B cell (primary cell): ENCODE data around the gene ENOX1. TPM values are rescaled to one million over a fixed set of nuclear protein-coding genes. Genes with fewer than 3 reads are reported as not detected.
"Not testable (repeated sequence)": the region's sequence is repeated elsewhere in the genome, so short reads cannot be mapped to it uniquely, and the experiment has no call there.

Source experiments
- ATAC-seq: fragments of 200-7000 bp; cut with Tn5 transposase; one replicate; pipeline ENCODE4 v1.10.0; 2021; ENCODE audit warnings: low read depth, mild to moderate bottlenecking, moderate number of reproducible peaks, moderate library complexity
- CTCF ChIA-PET: fragments of 350-600 bp; sonication (Branson Sonifier 250); formaldehyde crosslinking; loops from one replicate; lab custom pipeline; 2021; ENCODE audit warnings: antibody characterized with exemption, inconsistent platforms; lab: Charles Lee
- POLR2A ChIA-PET: fragments of 350-600 bp; sonication (Branson Sonifier 250); formaldehyde crosslinking; loops from one replicate; lab custom pipeline; 2021; ENCODE audit warnings: antibody characterized with exemption; lab: Charles Lee
- DNase-seq: peaks from one replicate; pipeline ENCODE4 v3.0.0; 2013
- H2AFZ ChIP-seq: 2 replicates; pipeline ENCODE4 v1.6.1; 2012; ENCODE audit warnings: mild to moderate bottlenecking, low read depth, low read length; ENCODE audit not compliant: insufficient read depth, poor library complexity, severe bottlenecking
- H3K27ac ChIP-seq, 2 donors: 1 replicate in 1 of 2; 2 replicates in 1 of 2; pipeline ENCODE4 v1.5.1; 2012 to 2013; ENCODE audit warnings: low read length in 2 of 2, mild to moderate bottlenecking in 2 of 2, moderate library complexity in 1 of 2
- H3K27me3 ChIP-seq, 4 experiments: fragments of 200-600 bp in 1 of 4; sonication (generic) in 1 of 4; replicated peaks in 1 of 4; 1 replicate in 2 of 4; 2 replicates in 2 of 4; pipeline versions ENCODE4 v1.6.1 to v1.7.0; 2013 to 2016; ENCODE audit warnings: low read length in 3 of 4, mild to moderate bottlenecking in 2 of 4, mixed read lengths in 1 of 4, moderate library complexity in 1 of 4; ENCODE audit not compliant: insufficient read depth in 4 of 4, control insufficient read depth in 3 of 4; ENCODE audit errors: control extremely low read depth in 1 of 4
- H3K36me3 ChIP-seq, 2 experiments: replicated peaks in 1 of 2; 1 replicate in 1 of 2; 2 replicates in 1 of 2; pipeline versions ENCODE4 v1.6.1 to v1.7.1; 2013; ENCODE audit warnings: low read length in 1 of 2; ENCODE audit not compliant: insufficient read depth in 2 of 2, control insufficient read depth in 1 of 2; ENCODE audit errors: control extremely low read depth in 1 of 2, extremely low read depth in 1 of 2
- H3K4me1 ChIP-seq, 2 donors: fragments of 200-600 bp in 1 of 2; sonication (generic) in 1 of 2; 1 replicate in 1 of 2; 2 replicates in 1 of 2; pipeline versions ENCODE4 v1.5.1 to v1.6.1; 2013 to 2017; ENCODE audit warnings: low read length in 2 of 2; ENCODE audit not compliant: control insufficient read depth in 2 of 2, insufficient read depth in 2 of 2
- H3K4me2 ChIP-seq: replicated peaks from 2 replicates; pipeline ENCODE3; 2012; ENCODE audit warnings: mild to moderate bottlenecking, low read depth, low read length; ENCODE audit not compliant: poor library complexity, severe bottlenecking
- H3K4me3 ChIP-seq, 5 experiments: fragments of 200-600 bp in 1 of 5; sonication (generic) in 1 of 5; 1 replicate in 3 of 5; 2 replicates in 2 of 5; pipeline versions ENCODE4 v1.5.1 to v1.7.0; 2011 to 2016; ENCODE audit warnings: low read length in 4 of 5, mild to moderate bottlenecking in 4 of 5, low read depth in 2 of 5, control low read depth in 1 of 5, moderate library complexity in 1 of 5; ENCODE audit not compliant: insufficient read depth in 1 of 5; ENCODE audit errors: control extremely low read depth in 1 of 5, extremely low read depth in 1 of 5
- H3K79me2 ChIP-seq: fragments of 200-600 bp; sonication (generic); one replicate; pipeline ENCODE4 v1.6.0; 2016; ENCODE audit warnings: low read length; ENCODE audit not compliant: control insufficient read depth, insufficient read depth
- H3K9ac ChIP-seq: fragments of 200-600 bp; sonication (generic); 2 replicates; pipeline ENCODE4 v1.6.1; 2017; ENCODE audit warnings: mild to moderate bottlenecking, low read length, moderate library complexity
- H3K9me3 ChIP-seq, 3 donors: one replicate each; pipeline versions ENCODE4 v1.6.1 to v1.7.1; 2013; ENCODE audit warnings: low read length in 2 of 3; ENCODE audit not compliant: control insufficient read depth in 2 of 3, insufficient read depth in 1 of 3; ENCODE audit errors: control extremely low read depth in 1 of 3
- H4K20me1 ChIP-seq: 2 replicates; pipeline ENCODE4 v1.6.0; 2012; ENCODE audit warnings: mild to moderate bottlenecking, low read length; ENCODE audit not compliant: insufficient read depth, control insufficient read depth, poor library complexity, severe bottlenecking
- H3K27ac Mint-ChIP-seq: one replicate; pipeline ENCODE4 v1.8.0; 2021; ENCODE audit warnings: mixed read lengths
- H3K27me3 Mint-ChIP-seq: one replicate; pipeline ENCODE4 v1.8.0; 2021; ENCODE audit warnings: mixed read lengths
- H3K4me1 Mint-ChIP-seq: one replicate; pipeline ENCODE4 v1.8.0; 2021; ENCODE audit warnings: mixed read lengths
- H3K4me3 Mint-ChIP-seq: one replicate; pipeline ENCODE4 v1.8.0; 2021; ENCODE audit warnings: mixed read lengths
- H3K9me3 Mint-ChIP-seq: one replicate; pipeline ENCODE4 v1.8.0; 2022; ENCODE audit warnings: mixed read lengths; ENCODE audit not compliant: insufficient read depth
- EZH2 ChIP-seq: IDR thresholded peaks from 2 replicates; pipeline ENCODE4 v1.6.1; 2012; ENCODE audit warnings: borderline replicate concordance, low read depth, mild to moderate bottlenecking, moderate library complexity, low read length; ENCODE audit not compliant: insufficient read depth, poor library complexity, severe bottlenecking
- WGBS: methylation state at CpG from one replicate; pipeline ENCODE4 v1.1.5; 2013; ENCODE audit warnings: missing lambda C conversion rate; ENCODE audit not compliant: insufficient coverage; 5-methylcytosine and 5-hydroxymethylcytosine counted together
- intact Hi-C: fragments of 100-400 bp; cut with micrococcal nuclease; formaldehyde crosslinking; loops from one replicate; pipeline ENCODE4 v1.10.0; 2022
- polyA plus RNA-seq: library from polyadenylated mRNA; depleted of rRNA; stranded (reverse); fragments of >200 nt; gene quantifications from 2 replicates; pipeline ENCODE4 v1.2.3, GENCODE V29; 2012
- total RNA-seq, 2 donors: library from RNA; stranded (reverse); fragments of 120-200 nt in 1 of 2; gene quantifications; 1 replicate in 1 of 2; 2 replicates in 1 of 2; pipeline versions ENCODE4 v1.2.3 to v1.2.4, GENCODE V29; 2013 to 2022
- TF ChIP-seq, protein P1 (sequence below): fragments of 200-600 bp; IDR thresholded peaks from one replicate; pipeline ENCODE4 v1.8.0; 2022; ENCODE audit warnings: antibody characterized with exemption, mild to moderate bottlenecking

Gene ENOX1
- total and polyA plus RNA-seq, 2 donors (not counting 1 experiment from before 2014, with no cell fraction given): not detected

DNA sequence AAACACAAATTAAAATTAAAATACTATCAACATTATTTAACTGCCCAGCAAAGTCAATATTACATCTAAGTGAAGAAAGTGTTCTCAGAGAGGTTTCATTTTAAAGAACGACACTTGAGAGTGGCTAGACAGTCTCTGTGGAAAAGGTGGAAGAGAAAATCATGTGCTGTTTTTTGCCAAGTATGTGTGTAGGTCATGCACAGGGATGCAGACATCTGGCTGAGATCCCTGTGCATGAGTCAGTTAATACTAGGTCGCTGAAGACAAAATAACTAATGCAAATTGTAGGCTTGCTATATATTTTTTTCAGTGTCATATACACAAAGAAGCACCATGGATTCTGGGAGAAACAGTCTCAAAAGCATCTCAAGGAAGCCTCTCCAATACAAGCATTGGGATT, 44.3 kb upstream of the ENOX1 start:
- WGBS: 100% methylated on average over 1 of the region's 2 CpGs
- Histone ChIP-seq H3K27me3 (no peaks in the 10 kb centered on the region), H2AFZ (no peak overlapping the region), H3K27ac (no peak overlapping the region), H3K79me2 (no peaks in the 10 kb centered on the region), H3K9me3 (no peaks in the 10 kb centered on the region), H3K36me3 (no peaks in the 10 kb centered on the region), H3K4me2 (no peak overlapping the region), H3K4me1 (no peaks in the 10 kb centered on the region), H3K9ac (no peak overlapping the region), H3K4me3 (no peak overlapping the region), H4K20me1 (no peaks in the 10 kb centered on the region)
- ATAC-seq (no peak), DNase-seq (no peak)
- intact Hi-C loops: no loop called here
- POLR2A ChIA-PET: no interaction called here
- no peak overlapping the region for H3K27ac Mint-ChIP-seq
- H3K4me1 Mint-ChIP-seq: no peaks in the 10 kb centered on the region
- H3K4me3 Mint-ChIP-seq: no peak overlapping the region
- H3K9me3 Mint-ChIP-seq: no peaks in the 10 kb centered on the region
- no peaks in the 10 kb centered on the region for H3K27me3 Mint-ChIP-seq
- TF ChIP-seq, protein P1, sequence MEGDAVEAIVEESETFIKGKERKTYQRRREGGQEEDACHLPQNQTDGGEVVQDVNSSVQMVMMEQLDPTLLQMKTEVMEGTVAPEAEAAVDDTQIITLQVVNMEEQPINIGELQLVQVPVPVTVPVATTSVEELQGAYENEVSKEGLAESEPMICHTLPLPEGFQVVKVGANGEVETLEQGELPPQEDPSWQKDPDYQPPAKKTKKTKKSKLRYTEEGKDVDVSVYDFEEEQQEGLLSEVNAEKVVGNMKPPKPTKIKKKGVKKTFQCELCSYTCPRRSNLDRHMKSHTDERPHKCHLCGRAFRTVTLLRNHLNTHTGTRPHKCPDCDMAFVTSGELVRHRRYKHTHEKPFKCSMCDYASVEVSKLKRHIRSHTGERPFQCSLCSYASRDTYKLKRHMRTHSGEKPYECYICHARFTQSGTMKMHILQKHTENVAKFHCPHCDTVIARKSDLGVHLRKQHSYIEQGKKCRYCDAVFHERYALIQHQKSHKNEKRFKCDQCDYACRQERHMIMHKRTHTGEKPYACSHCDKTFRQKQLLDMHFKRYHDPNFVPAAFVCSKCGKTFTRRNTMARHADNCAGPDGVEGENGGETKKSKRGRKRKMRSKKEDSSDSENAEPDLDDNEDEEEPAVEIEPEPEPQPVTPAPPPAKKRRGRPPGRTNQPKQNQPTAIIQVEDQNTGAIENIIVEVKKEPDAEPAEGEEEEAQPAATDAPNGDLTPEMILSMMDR: no peak
- TF ChIP-seq EZH2: no peak
- CTCF ChIA-PET: no interaction called here

DNA sequence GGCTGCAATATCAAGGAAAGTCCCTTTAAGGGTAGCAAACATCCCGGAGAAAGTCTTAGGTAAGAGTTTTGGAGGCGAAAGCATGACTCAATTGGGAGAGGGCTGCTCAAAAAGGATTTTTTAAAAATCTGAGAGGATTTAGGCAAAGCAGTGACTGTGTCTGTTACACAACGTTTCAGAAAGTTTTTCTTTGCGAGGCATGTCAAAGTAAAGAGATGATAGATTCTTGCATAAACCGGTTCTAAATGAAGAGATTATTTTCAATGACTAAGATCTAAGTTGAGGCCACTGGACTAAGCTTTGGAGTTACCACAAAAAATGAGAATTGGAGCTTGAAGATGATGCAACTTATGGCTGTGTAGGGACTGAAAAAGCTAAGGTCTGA, 43.7 kb upstream of the ENOX1 start:
- Histone ChIP-seq H3K27ac (no peak overlapping the region), H3K4me3 (no peak overlapping the region), H3K4me1 (no peaks in the 10 kb centered on the region), H3K9ac (no peak overlapping the region), H2AFZ (no peak overlapping the region), H3K27me3 (no peaks in the 10 kb centered on the region), H3K9me3 (no peaks in the 10 kb centered on the region), H3K79me2 (no peaks in the 10 kb centered on the region), H3K36me3 (no peaks in the 10 kb centered on the region), H3K4me2 (no peak overlapping the region), H4K20me1 (no peaks in the 10 kb centered on the region)
- TF ChIP-seq, protein P1: no peak
- TF ChIP-seq EZH2: no peak
- Mint-ChIP-seq H3K4me1 (no peaks in the 10 kb centered on the region), H3K4me3 (no peak overlapping the region), H3K9me3 (no peaks in the 10 kb centered on the region), H3K27me3 (no peaks in the 10 kb centered on the region), H3K27ac (no peak overlapping the region)
- WGBS: 88% methylated on average over 5 of the region's 5 CpGs
- ChIA-PET CTCF (no interaction called here), POLR2A (no interaction called here)
- no peak for DNase-seq
- ATAC-seq: no peak
- intact Hi-C loops: no loop called here

DNA sequence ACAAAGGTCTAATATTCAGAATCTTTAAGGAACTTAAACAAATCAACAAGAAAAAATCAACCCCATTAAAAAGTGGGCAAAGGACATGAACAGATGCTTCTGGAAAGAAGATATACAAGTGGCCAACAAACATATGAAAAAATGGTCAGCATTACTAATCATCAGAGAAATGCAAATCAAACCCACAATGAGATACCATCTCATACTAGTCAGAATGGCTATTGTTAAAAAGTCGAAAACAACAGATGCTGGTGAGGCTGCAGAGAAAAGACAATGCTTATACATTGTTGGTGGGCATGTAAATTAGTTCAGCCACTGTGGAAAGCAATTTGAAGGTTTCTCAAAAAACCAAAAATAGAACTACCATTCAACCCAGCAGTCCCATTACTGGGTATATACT, 37.9 kb upstream of the ENOX1 start:
- H3K27me3 ChIP-seq, H3K27ac ChIP-seq, H3K36me3 ChIP-seq, CTCF ChIA-PET, H3K27ac Mint-ChIP-seq, H3K4me3 Mint-ChIP-seq, DNase-seq, intact Hi-C loops, H3K4me1 Mint-ChIP-seq, ATAC-seq, H3K9me3 Mint-ChIP-seq, H3K27me3 Mint-ChIP-seq, H3K4me3 ChIP-seq, H3K4me2 ChIP-seq, H3K4me1 ChIP-seq, H2AFZ ChIP-seq, H3K9ac ChIP-seq, H3K79me2 ChIP-seq, H3K9me3 ChIP-seq, POLR2A ChIA-PET, H4K20me1 ChIP-seq: not testable (repeated sequence)
- whole genome bisulfite sequencing: no CpG with 5 or more reads among the region's 1 CpG
